22Rv1 (cell line): ENCODE measurements around the gene PCSK5.

Experiments used
- H3K27ac ChIP-seq: fragments of 450-650 bp; 2 replicates; pipeline ENCODE4 v1.5.1; 2017
- ZFX ChIP-seq: fragments of 450-650 bp; IDR thresholded peaks from 2 replicates; pipeline ENCODE4 v1.6.1; 2017; ENCODE audit warnings: antibody characterized with exemption, borderline replicate concordance
- TF ChIP-seq, protein P1 (sequence below): fragments of 450-650 bp; IDR thresholded peaks from 2 replicates; pipeline ENCODE4 v1.5.1; 2017; ENCODE audit warnings: mild to moderate bottlenecking

PCSK5 gene

DNA sequence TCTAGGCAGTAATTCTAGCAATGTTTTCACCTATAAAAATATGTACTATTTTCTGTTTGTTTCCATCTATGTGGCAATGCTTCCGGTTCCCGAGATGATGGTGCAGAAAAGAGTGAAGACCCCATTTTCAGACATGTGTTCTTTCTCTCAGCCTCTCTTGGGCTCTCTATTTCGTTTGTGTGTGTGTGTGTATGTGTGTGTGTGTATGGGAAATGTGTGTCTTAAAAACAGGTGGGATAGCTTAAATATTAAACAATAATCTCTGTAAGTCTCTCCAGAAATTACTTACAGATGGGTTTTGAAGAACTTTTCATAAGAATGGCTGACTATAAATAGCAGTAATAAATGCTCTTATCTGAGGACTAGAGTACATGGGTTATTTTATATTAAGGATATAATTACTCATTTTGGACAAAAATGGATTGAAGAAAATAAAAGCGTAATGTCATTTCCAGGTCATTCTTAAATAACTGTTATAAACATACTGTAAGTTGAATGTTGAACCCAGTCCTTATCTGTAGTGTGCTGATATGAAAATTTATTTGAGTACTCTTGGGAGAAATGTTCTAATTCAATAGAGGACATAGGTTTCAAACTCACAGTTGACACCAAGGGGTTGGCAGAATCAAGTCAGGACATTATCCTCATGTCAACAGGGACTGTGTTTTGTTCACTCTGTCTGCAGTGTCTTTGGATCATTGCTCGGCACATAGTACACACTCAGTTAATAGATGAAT, 31.1 kb downstream of the PCSK5 start:
- TF ChIP-seq ZFX: no peak
- TF ChIP-seq, protein P1, sequence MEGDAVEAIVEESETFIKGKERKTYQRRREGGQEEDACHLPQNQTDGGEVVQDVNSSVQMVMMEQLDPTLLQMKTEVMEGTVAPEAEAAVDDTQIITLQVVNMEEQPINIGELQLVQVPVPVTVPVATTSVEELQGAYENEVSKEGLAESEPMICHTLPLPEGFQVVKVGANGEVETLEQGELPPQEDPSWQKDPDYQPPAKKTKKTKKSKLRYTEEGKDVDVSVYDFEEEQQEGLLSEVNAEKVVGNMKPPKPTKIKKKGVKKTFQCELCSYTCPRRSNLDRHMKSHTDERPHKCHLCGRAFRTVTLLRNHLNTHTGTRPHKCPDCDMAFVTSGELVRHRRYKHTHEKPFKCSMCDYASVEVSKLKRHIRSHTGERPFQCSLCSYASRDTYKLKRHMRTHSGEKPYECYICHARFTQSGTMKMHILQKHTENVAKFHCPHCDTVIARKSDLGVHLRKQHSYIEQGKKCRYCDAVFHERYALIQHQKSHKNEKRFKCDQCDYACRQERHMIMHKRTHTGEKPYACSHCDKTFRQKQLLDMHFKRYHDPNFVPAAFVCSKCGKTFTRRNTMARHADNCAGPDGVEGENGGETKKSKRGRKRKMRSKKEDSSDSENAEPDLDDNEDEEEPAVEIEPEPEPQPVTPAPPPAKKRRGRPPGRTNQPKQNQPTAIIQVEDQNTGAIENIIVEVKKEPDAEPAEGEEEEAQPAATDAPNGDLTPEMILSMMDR: no peak
- no peak overlapping the region for H3K27ac ChIP-seq

DNA sequence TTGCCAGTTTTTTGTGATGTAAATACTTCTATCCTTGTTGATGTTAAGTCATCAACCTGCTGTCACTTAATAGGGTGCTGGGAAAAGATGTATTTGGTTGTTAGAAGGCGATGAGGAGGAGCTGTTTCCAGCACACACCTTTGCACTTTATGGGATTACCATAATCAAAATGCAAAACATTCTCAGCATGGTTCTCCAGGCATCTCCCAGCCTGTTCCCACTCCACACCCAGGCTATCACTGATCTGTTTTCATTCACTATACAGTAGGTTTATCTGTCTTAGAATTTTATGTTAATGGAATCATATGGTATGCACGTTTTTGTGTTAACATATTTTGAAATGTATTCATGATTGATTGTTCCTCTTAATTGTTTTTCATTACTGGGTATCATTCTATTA, 35.9 kb downstream of the PCSK5 start:
- no peak overlapping the region for H3K27ac ChIP-seq
- TF ChIP-seq, protein P1: no peak
- TF ChIP-seq ZFX: no peak

DNA sequence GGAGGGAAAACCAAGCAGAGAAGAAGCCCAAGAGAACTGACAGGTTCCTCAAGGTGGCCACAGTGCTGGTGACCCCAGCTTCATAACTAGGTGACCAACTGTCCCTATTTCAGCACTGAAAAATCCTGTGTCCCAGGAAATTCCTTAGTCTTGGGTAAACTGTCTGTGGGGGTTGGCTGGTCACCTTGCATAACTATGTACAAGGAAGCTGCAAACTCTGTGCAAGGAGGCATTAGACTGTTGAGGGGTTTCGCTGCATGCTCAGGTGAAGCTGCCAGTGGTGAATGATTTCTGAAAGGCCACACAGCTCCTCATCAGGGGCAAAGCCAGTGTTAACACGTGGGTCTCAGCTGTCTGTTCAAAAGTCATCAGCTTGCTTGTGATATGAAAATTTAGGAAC, 36.9 kb downstream of the PCSK5 start:
- H3K27ac ChIP-seq: no peak overlapping the region
- TF ChIP-seq, protein P1: no peak
- TF ChIP-seq ZFX: no peak

DNA sequence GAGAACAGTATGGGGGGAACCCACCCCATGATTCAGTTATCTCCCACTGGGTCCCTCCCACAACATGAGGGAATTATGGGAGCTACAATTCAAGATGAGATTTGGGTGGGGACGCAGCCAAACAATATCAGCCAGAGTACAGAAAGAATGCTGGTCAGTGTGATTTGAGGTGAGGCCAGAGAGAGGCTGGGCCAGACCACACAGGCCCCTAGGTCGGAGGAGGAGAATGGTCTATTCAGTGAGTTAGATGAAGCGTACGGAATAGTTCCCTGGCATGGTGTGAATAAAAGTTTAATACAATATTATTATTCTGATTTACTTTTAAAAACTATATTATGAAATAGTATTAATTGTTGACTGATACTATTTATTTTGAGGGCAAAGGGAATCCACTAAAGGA, 39.7 kb downstream of the PCSK5 start:
- no peak overlapping the region for H3K27ac ChIP-seq
- TF ChIP-seq, protein P1: no peak
- no peak for TF ChIP-seq ZFX

DNA sequence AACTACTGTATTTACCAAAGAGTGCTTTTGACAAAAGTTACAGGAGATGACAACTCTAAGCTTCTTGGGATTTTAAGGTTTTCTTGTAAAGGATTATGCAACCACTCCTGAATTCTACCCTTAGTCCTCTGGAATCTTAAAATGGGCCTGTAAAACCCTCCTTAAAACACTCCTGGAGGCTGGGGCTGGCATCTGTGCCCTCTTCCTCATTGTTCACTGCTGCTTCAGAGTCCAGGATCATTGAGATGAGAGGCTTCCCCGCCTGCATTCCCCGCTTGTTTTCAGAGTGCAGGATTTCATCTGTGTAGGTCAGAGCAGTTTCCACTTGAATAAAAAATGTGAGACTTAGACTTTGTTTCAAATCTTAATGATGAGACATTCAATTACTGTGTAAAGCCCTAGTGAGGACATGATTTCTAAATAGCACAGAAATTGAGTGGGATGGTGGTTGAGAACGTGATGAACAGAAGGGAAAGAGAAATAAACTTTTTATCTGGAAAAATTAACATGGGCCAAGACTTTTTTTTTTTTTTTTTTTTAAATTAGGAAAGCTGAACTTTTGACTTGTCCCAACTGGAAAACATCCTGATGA, 40.4 kb downstream of the PCSK5 start:
- H3K27ac ChIP-seq: no peak overlapping the region
- no peak for TF ChIP-seq ZFX
- TF ChIP-seq, protein P1: no peak

DNA sequence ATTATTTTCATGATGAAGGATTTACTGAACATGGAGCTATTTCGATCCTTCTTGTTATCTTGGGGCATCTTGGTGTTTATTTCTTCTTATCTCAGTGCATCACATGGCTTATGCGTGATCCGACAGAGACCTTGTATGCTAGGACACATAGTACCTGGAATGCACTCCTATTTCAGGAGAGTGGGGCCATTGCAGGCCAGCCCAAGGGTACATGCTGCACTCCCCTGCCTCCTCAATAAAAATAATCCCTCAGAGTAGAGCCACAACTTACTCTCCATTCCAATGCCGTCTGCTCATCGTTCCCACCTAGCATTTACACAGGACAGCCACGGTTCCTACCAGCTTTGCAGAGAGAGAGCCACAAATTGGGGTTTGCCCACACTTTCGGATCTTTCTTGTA, 43.5 kb downstream of the PCSK5 start:
- TF ChIP-seq, protein P1: no peak
- no peak for TF ChIP-seq ZFX
- no peak overlapping the region for H3K27ac ChIP-seq

DNA sequence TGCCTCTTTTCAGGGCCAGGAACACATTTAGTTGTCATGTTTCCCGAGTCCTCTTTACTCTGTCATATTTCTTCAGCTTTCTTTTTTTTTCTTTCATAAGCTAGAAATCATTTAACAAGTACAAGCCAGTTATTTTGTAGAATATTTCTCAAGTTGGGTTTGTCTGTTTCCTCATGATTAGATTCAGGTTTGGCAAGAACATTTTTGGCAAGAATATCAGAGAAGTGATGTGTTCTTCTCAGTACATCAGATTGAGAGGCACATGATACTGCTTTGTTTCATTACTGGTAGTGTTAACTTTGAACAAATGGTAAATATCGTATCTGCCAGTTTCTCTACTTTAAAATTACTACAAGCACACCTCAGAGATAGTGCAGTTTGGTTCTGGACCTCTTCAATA, 45.1 kb downstream of the PCSK5 start:
- TF ChIP-seq, protein P1: no peak
- no peak for TF ChIP-seq ZFX
- no peak overlapping the region for H3K27ac ChIP-seq
